A673 (cell line): Measurements from ENCODE around the gene LAMA4.

Experiments
- CTCF ChIP-seq: fragments of 300-800, 200-600 bp; sonication (generic); conservative IDR thresholded peaks from 2 replicates; pipeline ENCODE4 v1.5.1; 2017; ENCODE audit warnings: low read depth, mild to moderate bottlenecking, antibody characterized with exemption, low read length, moderate library complexity, mixed read lengths
- EZH2 ChIP-seq: fragments of 200-600 bp; sonication (generic); IDR thresholded peaks from 2 replicates; pipeline ENCODE4 v1.6.1; 2017; ENCODE audit warnings: borderline replicate concordance, low read depth, mild to moderate bottlenecking, mixed read lengths, antibody characterized with exemption, low read length; ENCODE audit not compliant: poor library complexity, severe bottlenecking

GRCh38 chr6:112268019-112268418 is 13.7 kb upstream of the LAMA4 start:
- TF ChIP-seq CTCF (no peak), EZH2 (no peak)
